HG03066 (cell line): Measurements from ENCODE around the gene ADORA3.
"Not testable (repeated sequence)": the region's sequence is repeated elsewhere in the genome, so short reads cannot be mapped to it uniquely, and the experiment has no call there.

Source experiments
- ATAC-seq: cut with Tn5 transposase; IDR thresholded peaks from one replicate; pipeline ENCODE4 v1.9.1; 2021; ENCODE audit warnings: low read depth; ENCODE audit not compliant: unreplicated experiment

Gene ADORA3

DNA sequence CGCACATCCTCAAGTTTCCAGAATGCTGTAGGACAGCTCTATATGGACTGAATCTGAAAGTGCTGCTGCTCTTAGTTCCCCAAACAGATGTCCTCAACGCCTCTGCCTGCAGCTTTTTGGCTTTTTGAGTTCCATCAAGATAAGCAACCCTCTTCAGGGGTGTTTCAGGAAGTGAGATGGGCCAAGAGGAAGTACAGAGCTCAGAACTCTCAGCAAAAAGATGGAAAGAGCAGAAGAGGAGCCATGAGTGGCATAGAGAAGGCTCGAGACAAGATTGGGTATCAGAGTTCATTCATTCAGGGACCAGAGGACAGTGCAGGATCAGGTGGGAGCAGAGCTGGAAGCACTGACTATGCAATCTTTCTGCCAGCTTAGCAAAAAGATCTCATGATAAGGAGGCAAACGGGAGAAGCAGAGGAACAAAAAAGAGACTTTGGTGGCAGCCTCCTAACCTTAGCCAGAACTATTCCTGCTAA is at the start of gene ADORA3, which contains the start of gene TMIGD3:
TSS of gene ADORA3 (minus strand) at position 49 of the 476 bp plus-strand sequence. CDS start 279 bp downstream, outside the sequence.
TSS of gene TMIGD3 (minus strand) at position 49 of the 476 bp plus-strand sequence. CDS start 279 bp downstream, outside the sequence.
- ATAC-seq = no peak

DNA sequence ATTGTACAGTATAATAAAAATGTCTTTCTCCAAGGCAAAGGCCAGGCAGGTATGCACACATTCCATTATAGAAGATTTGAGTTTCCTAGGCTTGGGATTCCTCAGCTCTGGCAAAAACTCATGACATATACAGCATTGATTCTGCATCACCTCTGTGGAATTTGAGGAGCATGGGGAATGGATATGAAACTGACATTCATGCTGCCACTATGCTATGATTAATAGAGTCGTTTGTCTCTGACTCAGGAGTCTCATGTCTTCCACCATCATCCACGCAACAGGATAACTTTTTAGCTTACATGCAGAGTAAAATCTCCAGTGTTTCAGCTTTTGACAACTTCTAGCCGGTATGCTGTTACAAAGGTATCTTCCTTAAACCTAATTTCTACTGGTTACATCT is 49.8 kb upstream of the ADORA3 start:
- ATAC-seq = no peak

- ATAC-seq = no peak
Measured at GRCh38 chr1:111552587-111552986, 49.2 kb upstream of the ADORA3 start.

GRCh38 chr1:111551623-111552411 is 48.4 kb upstream of the ADORA3 start:
- ATAC-seq = no peak

- ATAC-seq = not testable (repeated sequence)
Measured at GRCh38 chr1:111547786-111548185, 44.4 kb upstream of the ADORA3 start.

DNA sequence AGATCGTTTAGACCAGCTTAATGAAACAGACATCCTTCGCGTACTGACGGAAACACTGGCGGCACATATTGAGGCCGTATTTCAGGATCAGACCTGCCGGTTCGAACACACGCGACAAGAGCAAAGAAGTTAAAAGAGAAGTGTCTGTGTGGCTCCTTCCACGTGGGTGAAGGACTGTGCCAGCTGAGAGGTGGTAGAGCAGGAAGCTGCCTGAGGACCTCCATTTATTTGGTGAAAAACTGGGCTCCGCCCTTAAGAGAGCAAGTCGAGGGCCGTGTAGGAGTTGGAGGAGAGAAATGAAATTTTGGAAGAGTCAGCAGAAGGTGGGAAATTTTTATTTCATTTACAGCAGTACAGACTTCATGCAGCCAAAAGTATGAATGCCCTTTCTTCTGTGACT is 38.8 kb upstream of the ADORA3 start:
- no peak for ATAC-seq

DNA sequence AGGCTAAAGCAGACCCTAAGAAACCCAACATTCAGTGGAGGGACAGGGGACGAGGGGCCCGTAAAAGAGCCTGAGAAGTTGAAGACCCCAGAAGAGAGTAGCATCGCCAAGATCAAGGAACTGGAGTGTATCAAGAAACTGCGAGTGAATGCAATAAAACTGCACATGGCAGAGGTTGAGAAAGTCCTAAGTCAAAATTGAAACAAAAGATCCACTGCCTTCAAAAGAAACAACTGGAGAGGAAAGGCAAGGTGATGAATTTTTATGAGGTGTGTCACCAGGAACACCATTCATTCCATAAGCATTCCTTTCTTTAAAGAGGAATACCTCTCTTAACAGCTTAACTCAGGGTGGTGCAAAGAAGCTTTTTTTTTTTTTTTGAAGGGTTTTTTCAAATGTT is 38.3 kb upstream of the ADORA3 start:
- no peak for ATAC-seq

GRCh38 chr1:111540928-111541327 is 37.5 kb upstream of the ADORA3 start:
- no peak for ATAC-seq

DNA sequence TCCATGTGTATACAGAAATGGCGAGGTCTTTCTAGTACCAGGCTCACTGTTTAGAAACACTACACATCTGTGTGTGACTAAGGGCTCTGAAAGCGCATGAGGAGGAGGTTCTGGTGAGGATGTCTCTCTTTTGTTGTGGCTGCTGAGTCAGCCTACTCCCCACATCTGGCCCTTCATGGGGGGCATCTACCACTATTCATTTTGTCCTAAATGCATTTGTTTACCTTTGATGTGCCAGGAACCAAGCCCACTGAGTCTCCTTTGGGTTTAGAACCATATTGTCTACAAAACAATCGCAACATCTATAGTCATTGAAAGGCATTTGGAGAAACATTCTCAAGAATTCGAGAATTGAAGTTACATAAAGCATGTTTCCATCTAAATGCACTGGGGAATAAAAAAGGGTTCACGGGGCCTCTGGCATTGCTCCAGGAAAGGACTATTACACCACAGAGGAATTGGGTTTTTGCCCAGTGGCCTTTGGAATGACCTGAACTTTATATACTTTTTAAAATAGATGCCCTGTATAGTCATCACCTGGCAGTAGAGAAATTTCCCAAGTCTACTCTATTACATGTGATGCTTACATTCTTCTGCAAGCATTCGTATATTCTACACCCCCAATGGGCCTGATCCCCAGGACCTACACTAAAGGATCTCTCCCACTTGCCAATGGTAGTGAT is 35.1 kb upstream of the ADORA3 start:
- no peak for ATAC-seq

DNA sequence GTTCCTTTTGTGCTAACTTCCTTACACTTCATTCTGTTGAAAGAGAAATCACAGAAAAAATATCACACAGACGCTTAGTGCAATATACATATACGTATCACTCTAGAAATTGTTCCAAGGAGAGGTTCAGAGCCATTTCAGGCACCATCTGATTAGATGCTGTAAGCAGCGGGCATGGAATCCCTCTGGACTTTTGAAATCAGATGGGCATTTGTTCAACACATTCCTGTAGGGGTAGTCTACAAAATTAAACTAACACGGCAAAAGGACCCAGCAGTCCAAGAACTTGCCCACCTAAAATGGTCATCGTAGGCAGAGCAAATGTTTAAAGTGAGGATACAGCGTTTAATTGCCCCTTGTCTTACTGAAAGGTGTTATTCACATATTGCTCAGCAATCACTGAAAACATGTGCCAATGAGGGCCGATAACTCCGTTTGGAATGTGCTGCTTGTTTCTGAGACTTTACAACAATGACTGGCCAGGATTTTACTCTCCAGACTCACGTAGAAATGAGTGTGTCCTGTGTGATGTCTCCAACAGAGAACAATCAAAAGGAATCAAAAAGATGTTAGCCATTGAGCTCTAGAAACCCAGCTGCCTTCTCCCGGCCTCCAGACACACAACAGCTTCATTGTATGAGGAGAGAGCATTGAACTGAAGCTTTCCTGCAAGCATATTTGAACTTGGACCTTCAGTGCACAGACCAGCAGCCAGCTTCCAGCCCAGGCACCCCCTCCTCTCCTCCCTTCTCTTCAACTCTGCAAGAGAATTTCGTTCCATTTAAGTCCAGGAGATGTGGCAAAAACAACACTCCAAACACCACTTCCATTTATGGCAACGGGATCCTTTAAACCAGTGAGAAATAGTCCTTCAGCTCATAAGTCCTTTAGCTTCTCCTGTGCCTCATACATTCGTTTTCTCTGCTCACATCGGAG is 32.1 kb upstream of the ADORA3 start:
- no peak for ATAC-seq

DNA sequence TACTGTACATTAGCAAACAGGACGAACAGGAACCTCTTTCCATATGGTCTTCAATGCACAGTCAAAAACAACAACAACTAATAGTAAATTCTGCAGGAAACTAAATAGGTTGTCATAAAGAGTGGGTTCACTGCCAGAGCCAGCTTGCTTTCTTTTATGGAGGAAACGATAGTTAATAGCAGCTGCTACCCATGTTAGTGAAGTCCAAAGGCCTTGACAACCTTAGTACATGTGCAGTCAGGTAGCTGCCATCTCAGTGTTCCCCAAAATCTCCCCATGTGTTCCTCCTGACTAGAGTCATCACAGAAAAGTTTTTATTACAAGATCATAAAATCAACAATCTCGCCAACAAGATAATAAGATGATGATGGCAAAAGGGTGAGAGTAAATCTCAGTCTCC is 16.6 kb upstream of the ADORA3 start:
- ATAC-seq = no peak

- no peak for ATAC-seq
Measured at GRCh38 chr1:111517469-111518225, 14.2 kb upstream of the ADORA3 start.

DNA sequence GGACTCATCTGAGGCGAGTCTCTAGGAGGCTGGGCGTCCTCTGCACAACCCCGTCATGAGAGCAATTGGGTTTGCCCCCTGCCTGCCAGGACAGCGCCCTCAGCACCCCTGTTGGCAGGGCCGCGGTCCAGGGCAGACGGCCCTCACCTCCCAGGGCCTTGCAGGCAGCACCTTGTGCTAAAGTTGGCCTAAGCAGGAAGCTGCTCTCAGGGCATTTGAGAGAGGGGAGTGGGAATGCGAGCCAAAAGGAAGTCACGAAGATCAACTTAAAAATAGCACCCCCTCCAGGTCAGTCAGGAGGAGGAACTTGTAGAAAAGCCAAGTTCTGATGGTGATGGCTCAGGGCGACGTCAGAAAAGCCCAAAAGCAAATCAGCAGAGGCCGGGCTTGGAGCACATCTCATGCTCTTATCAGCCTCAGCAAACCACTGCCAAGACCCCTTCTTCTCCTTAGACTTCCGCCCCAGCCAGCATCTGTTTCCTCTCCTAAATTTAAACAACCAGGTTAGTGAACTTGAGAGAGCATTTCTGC is 12.6 kb upstream of the ADORA3 start:
- ATAC-seq = peak; percentile 52

GRCh38 chr1:111515291-111516004 is 12.0 kb upstream of the ADORA3 start:
- peak; percentile 13 for ATAC-seq

DNA sequence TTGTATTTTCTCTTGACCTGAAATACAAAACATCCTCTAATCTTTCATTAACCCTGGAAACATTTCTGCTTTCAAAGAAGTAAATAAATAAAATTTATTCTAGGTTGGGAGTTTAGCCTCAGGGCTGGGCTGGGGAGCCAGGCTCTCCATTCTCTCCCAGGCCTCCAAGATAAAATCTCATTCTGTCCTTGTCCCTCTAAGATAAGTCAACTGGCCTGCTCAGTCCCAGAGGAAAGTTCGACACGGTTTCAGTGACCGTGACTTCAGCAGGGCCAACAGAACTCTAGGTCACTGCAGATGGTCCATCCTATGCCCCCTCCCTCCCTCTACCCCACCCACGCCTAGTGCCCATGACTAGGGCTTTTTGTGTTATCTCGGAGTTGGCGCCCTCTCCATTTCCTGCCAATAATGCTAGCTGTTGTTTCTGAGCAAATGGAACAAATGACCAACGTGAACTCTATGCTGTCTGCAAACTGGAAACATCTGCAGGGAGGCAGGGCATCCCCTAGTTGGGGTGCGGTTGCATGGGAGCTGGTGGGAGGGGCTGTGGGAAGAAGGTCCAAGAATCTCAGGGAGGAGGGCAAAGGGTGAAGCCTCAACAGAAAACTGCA is 10.1 kb upstream of the ADORA3 start:
- ATAC-seq = no peak

- ATAC-seq = no peak
Measured at GRCh38 chr1:111512931-111513330, 9.5 kb upstream of the ADORA3 start.

- ATAC-seq = no peak
Measured at GRCh38 chr1:111512132-111512889, 8.9 kb upstream of the ADORA3 start.

- no peak for ATAC-seq
Measured at GRCh38 chr1:111511370-111511769, 7.9 kb upstream of the ADORA3 start.
